GM23248 (cell line): Measurements from ENCODE around the gene SDR39U1. TPM values are rescaled to one million over a fixed set of nuclear protein-coding genes. Genes with fewer than 3 reads are reported as not detected.

ENCODE experiments used
- DNase-seq: peaks from one replicate; pipeline ENCODE4 v3.0.0-alpha.2; 2015
- H2AFZ ChIP-seq: fragments of 200-600 bp; sonication (generic); 2 replicates; pipeline ENCODE4 v1.6.1; 2016; ENCODE audit warnings: antibody characterized with exemption
- H3F3A ChIP-seq: fragments of 200-600 bp; sonication (generic); 2 replicates; pipeline ENCODE4 v1.6.1; 2016; ENCODE audit warnings: mild to moderate bottlenecking, antibody characterized with exemption, mixed run types; ENCODE audit not compliant: insufficient read depth
- H3K27ac ChIP-seq: fragments of 200-600 bp; sonication (generic); 2 replicates; pipeline ENCODE4 v1.5.1; 2016; ENCODE audit warnings: mild to moderate bottlenecking
- H3K27me3 ChIP-seq: fragments of 200-600 bp; sonication (generic); replicated peaks from 2 replicates; pipeline ENCODE4 v1.6.1; 2016; ENCODE audit warnings: mild to moderate bottlenecking; ENCODE audit not compliant: insufficient read depth
- H3K36me3 ChIP-seq: fragments of 200-600 bp; sonication (generic); 2 replicates; pipeline ENCODE4 v1.6.1; 2016; ENCODE audit warnings: low read depth, mild to moderate bottlenecking
- H3K4me1 ChIP-seq: fragments of 200-600 bp; sonication (generic); 2 replicates; pipeline ENCODE4 v1.6.1; 2016; ENCODE audit warnings: mild to moderate bottlenecking; ENCODE audit not compliant: insufficient read depth
- H3K4me2 ChIP-seq: fragments of 200-600 bp; sonication (generic); one replicate; pipeline ENCODE4 v1.6.1; 2016; ENCODE audit warnings: mild to moderate bottlenecking; ENCODE audit not compliant: unreplicated experiment
- H3K4me3 ChIP-seq: fragments of 200-600 bp; sonication (generic); 2 replicates; pipeline ENCODE4 v1.5.1; 2016; ENCODE audit warnings: mild to moderate bottlenecking
- H3K79me2 ChIP-seq: fragments of 200-600 bp; sonication (generic); 2 replicates; pipeline ENCODE4 v1.6.1; 2016; ENCODE audit warnings: mild to moderate bottlenecking; ENCODE audit not compliant: insufficient read depth
- H3K9ac ChIP-seq: fragments of 200-600 bp; sonication (generic); 2 replicates; pipeline ENCODE4 v1.6.1; 2016; ENCODE audit warnings: mild to moderate bottlenecking
- H3K9me2 ChIP-seq: fragments of 200-600 bp; sonication (generic); 2 replicates; pipeline ENCODE4 v1.6.1; 2016; ENCODE audit warnings: mixed run types, mild to moderate bottlenecking, moderate library complexity; ENCODE audit not compliant: insufficient read depth
- H3K9me3 ChIP-seq: fragments of 200-600 bp; sonication (generic); one replicate; pipeline ENCODE4 v1.6.1; 2017; ENCODE audit warnings: low read depth
- H4K20me1 ChIP-seq: fragments of 200-600 bp; sonication (generic); 2 replicates; pipeline ENCODE4 v1.6.0; 2016; ENCODE audit not compliant: insufficient read depth
- EZH2 ChIP-seq: fragments of 200-600 bp; sonication (generic); IDR thresholded peaks from 2 replicates; pipeline ENCODE4 v1.6.1; 2018; ENCODE audit warnings: antibody characterized with exemption, mild to moderate bottlenecking; ENCODE audit not compliant: insufficient read depth, poor library complexity, severe bottlenecking
- EZH2phosphoT487 ChIP-seq: fragments of 200-600 bp; sonication (generic); IDR thresholded peaks from 2 replicates; pipeline ENCODE4 v1.6.1; 2018; ENCODE audit warnings: antibody characterized with exemption, moderate library complexity, mild to moderate bottlenecking, low read depth; ENCODE audit not compliant: insufficient read depth
- WGBS, 2 experiments: methylation state at CpG; one replicate each; pipeline ENCODE4 v1.1.6; 2015 to 2017; ENCODE audit warnings: low lambda C conversion rate in 2 of 2, low coverage in 1 of 2; ENCODE audit errors: missing lambda C conversion rate in 2 of 2; 5-methylcytosine and 5-hydroxymethylcytosine counted together
- in situ Hi-C: fragments of 300-500 bp; cut with MboI; formaldehyde crosslinking; loops from 2 replicates; pipeline ENCODE4 v1.15.0; 2020
- polyA plus RNA-seq: library from polyadenylated mRNA; unstranded; fragments of >200 nt; fragmentation: Nextera tagmentation; extraction: Ambion mirVana; gene quantifications from 2 replicates; pipeline ENCODE4 v1.2.1, GENCODE V29; 2016
- total RNA-seq: library from RNA; depleted of rRNA; stranded (reverse); fragments of >200 nt; shearing (Covaris generic); gene quantifications from 2 replicates; pipeline ENCODE4 v1.2.3, GENCODE V29; 2014

SDR39U1 gene
- total and polyA plus RNA-seq, 2 experiments from 2014 or later: 7.7 to 44.7 TPM

DNA sequence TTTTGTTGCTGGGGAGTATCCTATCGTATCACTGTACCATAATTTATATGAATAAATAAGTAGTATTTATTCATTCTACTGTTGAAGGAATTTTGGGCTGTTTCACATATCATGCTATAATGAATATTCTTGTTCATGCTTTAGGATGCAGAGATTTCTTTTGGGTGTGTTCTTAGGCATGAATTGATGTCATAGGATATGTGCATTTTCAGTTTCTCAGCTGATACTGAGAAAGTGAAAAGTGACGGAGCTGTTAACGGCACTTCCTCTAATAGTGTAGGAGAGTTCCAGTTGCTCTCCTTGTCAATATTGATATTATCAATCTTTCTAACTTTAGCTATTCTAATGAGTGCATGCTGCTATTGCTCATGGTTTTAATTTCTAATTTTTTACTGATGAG, 23.2 kb upstream of the SDR39U1 start:
- Histone ChIP-seq H3K36me3 (no peaks in the 10 kb centered on the region), H2AFZ (no peak overlapping the region), H3K9me3 (no peaks in the 10 kb centered on the region), H3K4me2 (no peak overlapping the region), H3K4me3 (no peak overlapping the region), H3K9ac (no peak overlapping the region), H3K27me3 (no peaks in the 10 kb centered on the region), H4K20me1 (no peaks in the 10 kb centered on the region), H3K27ac (no peak overlapping the region), H3K79me2 (no peaks in the 10 kb centered on the region), H3K9me2 (peaks cover 3% of the 10 kb centered on the region; the same call in 1 of the 2 replicates), H3K4me1 (no peaks in the 10 kb centered on the region), H3F3A (no peaks in the 10 kb centered on the region)
- in situ Hi-C loops: no loop called here
- no peak for DNase-seq
- no peak for TF ChIP-seq EZH2phosphoT487
- TF ChIP-seq EZH2: no peak
- WGBS, 2 experiments: 85 to 87% methylated on average over 3 of the region's 3 CpGs

DNA sequence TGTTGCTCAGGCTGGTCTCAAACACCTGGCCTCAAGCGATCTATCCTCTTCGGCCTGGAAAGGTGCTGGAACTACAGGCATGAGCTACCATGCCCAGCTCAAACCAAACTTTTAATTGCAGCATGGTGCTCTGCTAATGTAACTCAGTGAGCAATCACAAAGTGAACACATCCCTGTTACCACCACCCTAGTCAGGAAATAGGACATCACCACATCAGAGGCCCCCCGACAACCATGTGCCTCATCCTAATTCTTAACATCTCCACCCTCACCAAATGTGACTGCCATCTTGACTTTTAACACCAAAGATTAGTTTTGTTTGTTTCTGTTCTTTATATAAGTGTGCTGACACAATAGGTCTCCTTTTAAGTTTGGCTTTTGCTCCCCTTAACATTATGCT, 22.8 kb upstream of the SDR39U1 start:
- no peaks in the 10 kb centered on the region for H4K20me1 ChIP-seq
- peaks cover 3% of the 10 kb centered on the region; the same call in 1 of the 2 replicates for H3K9me2 ChIP-seq
- H3K4me2 ChIP-seq: no peak overlapping the region
- H2AFZ ChIP-seq: no peak overlapping the region
- DNase-seq: no peak
- H3K9me3 ChIP-seq: no peaks in the 10 kb centered on the region
- in situ Hi-C loops: no loop called here
- H3K4me3 ChIP-seq: no peak overlapping the region
- H3K27ac ChIP-seq: no peak overlapping the region
- no peaks in the 10 kb centered on the region for H3K79me2 ChIP-seq
- no peaks in the 10 kb centered on the region for H3F3A ChIP-seq
- no peaks in the 10 kb centered on the region for H3K27me3 ChIP-seq
- WGBS, 2 experiments: 95 to 97% methylated on average over 3 of the region's 3 CpGs
- no peak overlapping the region for H3K9ac ChIP-seq
- TF ChIP-seq EZH2 (no peak), EZH2phosphoT487 (no peak)
- no peaks in the 10 kb centered on the region for H3K4me1 ChIP-seq
- no peaks in the 10 kb centered on the region for H3K36me3 ChIP-seq

DNA sequence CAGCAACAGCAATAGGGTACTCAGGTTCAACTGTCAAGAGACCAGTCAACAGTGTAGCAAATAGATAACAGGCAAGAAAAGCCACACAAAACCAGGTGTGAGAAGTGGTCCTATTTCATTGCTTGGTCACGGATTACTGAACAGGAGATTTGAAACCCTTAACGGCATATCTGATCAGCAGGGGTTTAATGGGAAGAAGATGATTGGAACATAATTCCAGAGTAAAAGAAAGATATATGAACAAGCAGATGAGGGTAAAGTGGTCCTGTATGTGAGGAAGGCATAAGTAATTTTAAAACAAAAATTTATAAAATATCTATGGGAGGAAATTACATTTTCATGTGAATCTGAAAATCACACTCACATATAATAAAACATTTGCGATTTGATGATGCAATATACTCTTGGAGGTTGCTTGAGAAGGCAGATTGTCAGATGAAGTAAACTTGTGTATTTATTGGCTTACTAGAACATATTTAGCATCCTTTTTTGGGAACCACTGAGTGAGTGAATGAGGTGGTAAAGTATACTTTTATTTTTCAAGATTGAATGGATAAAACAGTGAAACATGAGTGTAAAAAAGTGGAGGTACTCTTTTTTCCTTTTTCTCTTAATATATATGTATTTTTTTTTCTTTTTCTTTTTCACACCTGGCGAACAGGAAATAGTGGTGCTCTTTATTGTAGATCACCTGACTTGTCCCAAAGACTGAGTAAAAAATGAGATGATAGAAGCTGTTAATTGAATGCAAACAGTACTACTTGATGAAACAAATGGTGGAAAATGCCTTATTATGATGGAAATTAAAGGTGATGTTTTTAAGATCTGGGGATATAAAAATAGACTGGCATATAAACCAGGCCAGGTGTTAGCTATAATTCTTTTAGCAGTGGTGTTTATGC, 21.6 kb upstream of the SDR39U1 start:
- H3K4me2 ChIP-seq: no peak overlapping the region

DNA sequence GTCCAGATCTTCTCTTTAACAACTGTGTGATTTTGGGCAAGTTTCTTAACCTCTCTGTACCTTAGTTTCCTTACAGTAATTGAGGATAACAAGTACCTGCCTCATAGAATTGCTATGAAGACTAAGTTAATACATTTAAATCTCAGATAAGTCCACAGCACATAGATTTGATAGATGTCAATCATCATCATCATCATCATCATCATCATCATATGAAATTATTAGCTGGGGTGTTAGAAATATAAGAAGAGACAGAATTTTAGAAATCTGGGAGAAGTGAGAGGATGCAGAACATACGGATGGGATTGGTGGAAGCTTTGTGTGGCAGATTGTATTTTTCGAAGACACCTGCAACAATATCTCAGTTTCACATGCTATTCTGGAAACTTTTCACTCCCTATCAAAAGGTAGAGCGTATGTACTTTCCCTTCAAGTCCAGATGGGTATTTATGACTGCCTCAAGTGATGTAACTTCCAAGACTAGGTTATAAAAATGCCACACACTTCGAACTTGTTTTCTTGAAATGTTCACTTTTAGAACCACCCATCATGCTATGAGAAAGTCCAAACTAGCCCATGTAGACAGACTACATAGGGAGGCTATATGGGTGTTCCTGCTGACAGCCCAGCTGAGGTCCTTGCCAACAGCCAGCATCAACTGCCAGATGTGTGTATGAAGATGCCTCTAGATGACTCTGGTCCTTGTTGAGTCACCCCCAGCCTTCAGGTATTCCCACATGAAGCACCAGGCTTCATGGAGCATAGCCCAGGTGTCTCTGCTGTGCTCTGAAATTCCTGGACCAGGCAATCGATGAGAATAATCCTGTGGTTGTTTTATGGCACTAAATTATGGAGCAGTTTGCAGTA, 20.7 kb upstream of the SDR39U1 start:
- no peak overlapping the region for H3K27ac ChIP-seq
- H3K9me2 ChIP-seq: peaks cover 3% of the 10 kb centered on the region; the same call in 1 of the 2 replicates
- WGBS, 2 experiments: 69 to 72% methylated on average over 5 of the region's 5 CpGs
- in situ Hi-C loops: no loop called here
- H4K20me1 ChIP-seq: no peaks in the 10 kb centered on the region
- no peaks in the 10 kb centered on the region for H3K9me3 ChIP-seq
- no peaks in the 10 kb centered on the region for H3K79me2 ChIP-seq
- H3K4me2 ChIP-seq: no peak overlapping the region
- no peaks in the 10 kb centered on the region for H3K27me3 ChIP-seq
- DNase-seq: no peak
- H3K4me1 ChIP-seq: no peaks in the 10 kb centered on the region
- TF ChIP-seq EZH2phosphoT487 (no peak), EZH2 (no peak)
- H3F3A ChIP-seq: no peaks in the 10 kb centered on the region
- H2AFZ ChIP-seq: no peak overlapping the region
- H3K36me3 ChIP-seq: no peaks in the 10 kb centered on the region
- H3K4me3 ChIP-seq: no peak overlapping the region
- no peak overlapping the region for H3K9ac ChIP-seq

More for the DNA sequence above, 21.6 kb upstream of the SDR39U1 start:
- WGBS, 2 experiments: 61 to 63% methylated on average over 4 of the region's 4 CpGs
- H3K4me3 ChIP-seq: no peak overlapping the region
- no peak overlapping the region for H2AFZ ChIP-seq
- H3K27ac ChIP-seq: no peak overlapping the region
- H3K9me3 ChIP-seq: no peaks in the 10 kb centered on the region
- peaks cover 3% of the 10 kb centered on the region; the same call in 1 of the 2 replicates for H3K9me2 ChIP-seq
- H3F3A ChIP-seq: no peaks in the 10 kb centered on the region
- in situ Hi-C loops: no loop called here
- no peaks in the 10 kb centered on the region for H3K4me1 ChIP-seq
- no peak for DNase-seq
- no peaks in the 10 kb centered on the region for H3K27me3 ChIP-seq
- H3K36me3 ChIP-seq: no peaks in the 10 kb centered on the region
- H4K20me1 ChIP-seq: no peaks in the 10 kb centered on the region
- no peaks in the 10 kb centered on the region for H3K79me2 ChIP-seq
- no peak overlapping the region for H3K9ac ChIP-seq
- TF ChIP-seq EZH2phosphoT487 (no peak), EZH2 (no peak)
